Measurements from ENCODE around the gene TEX35. TPM values are rescaled to one million over a fixed set of nuclear protein-coding genes. Genes with fewer than 3 reads are reported as not detected.

Gene TEX35
- total RNA-seq, 6 experiments from 2014 or later: 0.10 TPM; not detected in 5

DNA sequence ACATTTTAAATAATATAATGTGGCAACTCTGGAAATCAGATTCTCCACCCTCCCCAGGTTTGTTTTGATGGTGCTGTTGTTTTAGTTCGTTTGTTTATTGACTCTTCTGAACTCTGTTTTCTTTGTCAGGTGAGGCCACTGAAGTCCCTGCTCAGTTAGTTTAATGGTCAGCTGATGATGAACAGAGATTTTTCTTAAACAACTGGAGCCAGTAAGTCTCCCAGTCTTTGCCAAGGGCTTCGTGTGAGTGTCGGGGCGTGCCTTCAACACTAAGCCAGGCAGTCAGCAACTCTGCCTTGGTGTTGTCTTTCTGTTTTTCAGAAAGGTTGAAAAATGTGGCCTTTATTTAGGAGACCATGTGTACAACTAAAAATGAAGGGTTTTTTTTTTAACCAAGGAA lies 58.9 kb downstream of the TEX35 start:
- TF ChIP-seq, protein P1, sequence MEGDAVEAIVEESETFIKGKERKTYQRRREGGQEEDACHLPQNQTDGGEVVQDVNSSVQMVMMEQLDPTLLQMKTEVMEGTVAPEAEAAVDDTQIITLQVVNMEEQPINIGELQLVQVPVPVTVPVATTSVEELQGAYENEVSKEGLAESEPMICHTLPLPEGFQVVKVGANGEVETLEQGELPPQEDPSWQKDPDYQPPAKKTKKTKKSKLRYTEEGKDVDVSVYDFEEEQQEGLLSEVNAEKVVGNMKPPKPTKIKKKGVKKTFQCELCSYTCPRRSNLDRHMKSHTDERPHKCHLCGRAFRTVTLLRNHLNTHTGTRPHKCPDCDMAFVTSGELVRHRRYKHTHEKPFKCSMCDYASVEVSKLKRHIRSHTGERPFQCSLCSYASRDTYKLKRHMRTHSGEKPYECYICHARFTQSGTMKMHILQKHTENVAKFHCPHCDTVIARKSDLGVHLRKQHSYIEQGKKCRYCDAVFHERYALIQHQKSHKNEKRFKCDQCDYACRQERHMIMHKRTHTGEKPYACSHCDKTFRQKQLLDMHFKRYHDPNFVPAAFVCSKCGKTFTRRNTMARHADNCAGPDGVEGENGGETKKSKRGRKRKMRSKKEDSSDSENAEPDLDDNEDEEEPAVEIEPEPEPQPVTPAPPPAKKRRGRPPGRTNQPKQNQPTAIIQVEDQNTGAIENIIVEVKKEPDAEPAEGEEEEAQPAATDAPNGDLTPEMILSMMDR (IDR thresholded peaks at IDR 0.05): no peak
- peaks cover 15% of the 10 kb centered on the region for H3K4me1 Mint-ChIP-seq (ENCODE audit: low read depth)
- H3K9me3 Mint-ChIP-seq: no peaks in the 10 kb centered on the region
- H3K36me3 Mint-ChIP-seq (ENCODE audit: low read depth): 0 out of 2 replicates have a peak, but pooled peaks cover 1% of the 10 kb centered on the region
- no peak overlapping the region for H3K27ac Mint-ChIP-seq
- no peak overlapping the region for H3K4me3 Mint-ChIP-seq
- H3K27me3 Mint-ChIP-seq (ENCODE audit: insufficient read depth): no peaks in the 10 kb centered on the region
- DNase-seq: no peak

Other genes starting within 250 kb of the TEX35 start
- gene CLEC20A, start 16.1 kb upstream of the TEX35 start, total RNA-seq (2021; fragmentation: NEBNext Ultra II Directional; extraction: Animal tissue kit (Norgen Biotek cat#: 25700)): not detected
- 10 to 100 TPM; 41.5 to 59.2 (median 48.9) TPM for gene RALGPS2, start 212.1 kb downstream of the TEX35 start, total RNA-seq (2021; fragmentation: NEBNext Ultra II Directional; extraction: Animal tissue kit (Norgen Biotek cat#: 25700))

Data from HFFc6 (cell line).